NT2/D1 (cell line): ENCODE measurements around the gene MYO5B.

Experiments used
- DNase-seq: peaks from one replicate; pipeline ENCODE4 v3.0.0-alpha.2; 2011; ENCODE audit warnings: low read depth, low spot score
- H3K27me3 ChIP-seq: 2 replicates; pipeline ENCODE4 v1.6.0; 2011; ENCODE audit warnings: mild to moderate bottlenecking; ENCODE audit not compliant: insufficient read length, insufficient read depth
- H3K36me3 ChIP-seq: 2 replicates; pipeline ENCODE4 v1.6.1; 2011; ENCODE audit warnings: mild to moderate bottlenecking, low read length, mixed read lengths; ENCODE audit not compliant: insufficient read depth, insufficient read length
- H3K4me1 ChIP-seq: 2 replicates; pipeline ENCODE4 v1.5.1; 2011; ENCODE audit not compliant: insufficient read depth, insufficient read length
- H3K4me3 ChIP-seq: 2 replicates; pipeline ENCODE4 v1.5.1; 2011; ENCODE audit warnings: low read depth; ENCODE audit not compliant: insufficient read length
- H3K9ac ChIP-seq: 2 replicates; pipeline ENCODE4 v1.6.0; 2011; ENCODE audit warnings: low read depth; ENCODE audit not compliant: insufficient read length
- H3K9me3 ChIP-seq: 2 replicates; pipeline ENCODE4 v1.5.1; 2011; ENCODE audit warnings: mild to moderate bottlenecking, low read length; ENCODE audit not compliant: insufficient read depth
- SUZ12 ChIP-seq: IDR thresholded peaks from 2 replicates; pipeline ENCODE4 v1.6.1; 2011; ENCODE audit not compliant: insufficient read length, insufficient read depth; ENCODE audit errors: extremely low read depth
- YY1 ChIP-seq: IDR thresholded peaks from 2 replicates; pipeline ENCODE4 v1.6.1; 2011; ENCODE audit not compliant: insufficient read length, insufficient read depth
- ZNF274 ChIP-seq: IDR thresholded peaks from 2 replicates; pipeline ENCODE4 v1.6.1; 2011; ENCODE audit warnings: mild to moderate bottlenecking, low read depth, low read length

The MYO5B gene

DNA sequence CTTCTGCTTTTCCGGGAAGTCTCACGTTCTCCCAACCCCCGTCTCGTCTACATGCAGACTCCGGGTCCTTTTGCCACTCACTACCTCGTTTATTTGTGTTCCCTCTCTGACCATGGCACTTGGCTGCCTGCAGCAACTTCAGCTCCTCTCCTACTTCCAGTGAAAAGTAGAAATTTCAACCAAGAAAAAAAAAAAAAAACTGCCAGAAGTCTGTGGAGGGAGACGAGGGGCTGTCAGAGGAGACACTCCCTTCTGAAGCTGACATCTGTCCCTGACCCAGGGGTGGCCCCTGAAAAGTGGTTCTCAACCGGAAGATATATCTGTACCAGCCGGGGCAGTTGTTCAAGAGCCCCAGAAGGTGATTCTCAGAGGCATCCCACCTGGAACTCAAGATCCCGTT is 742 bp upstream of the MYO5B start:
- peaks cover 66% of the 10 kb centered on the region for H3K27me3 ChIP-seq
- TF ChIP-seq YY1 (no peak), ZNF274 (no peak), SUZ12 (no peak)
- no peak overlapping the region for H3K9ac ChIP-seq
- no peaks in the 10 kb centered on the region for H3K36me3 ChIP-seq
- H3K9me3 ChIP-seq = no peaks in the 10 kb centered on the region
- peaks cover 4% of the 10 kb centered on the region for H3K4me1 ChIP-seq
- DNase-seq = no peak
- H3K4me3 ChIP-seq = no peak overlapping the region

DNA sequence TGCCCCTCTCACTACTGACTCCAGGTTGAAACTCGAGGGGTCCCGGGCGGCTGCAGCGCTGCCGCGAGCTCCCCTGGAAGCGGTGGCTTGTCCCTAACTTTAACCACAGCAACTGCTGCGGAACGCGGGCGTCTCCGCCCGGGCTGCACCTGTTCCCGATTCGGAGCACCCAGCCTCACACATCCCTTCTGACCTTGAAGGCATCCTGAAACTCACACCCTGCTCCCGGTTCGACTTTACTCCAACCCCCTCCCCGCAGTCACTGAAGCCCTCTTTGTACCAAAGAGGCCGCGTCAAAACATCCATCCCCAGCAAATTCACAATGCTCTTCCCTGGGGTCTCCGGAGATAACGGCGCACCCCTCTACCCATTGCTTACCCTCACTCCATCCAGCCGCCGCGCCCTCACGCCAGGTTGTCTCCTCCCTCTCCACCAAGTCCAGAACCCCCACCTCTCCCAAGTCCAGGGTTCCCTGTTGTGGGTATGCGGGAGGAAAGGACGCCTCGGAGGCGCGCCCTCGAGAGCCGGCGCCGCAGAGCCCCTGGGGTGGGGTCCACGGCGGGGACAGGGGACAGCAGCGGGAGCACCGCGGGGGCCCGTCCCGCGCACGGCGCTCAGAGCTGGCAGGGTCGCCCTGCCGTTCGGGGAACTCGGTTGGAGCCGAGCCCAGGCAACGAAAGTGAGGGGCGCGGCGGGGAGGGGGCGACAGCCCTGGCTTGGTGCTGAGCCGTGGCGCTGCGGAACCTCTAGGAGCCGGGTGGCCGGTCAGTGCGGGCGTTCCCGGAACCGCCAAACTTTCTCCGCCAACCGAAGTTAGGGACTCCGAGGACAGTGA is 934 bp downstream of the MYO5B start:
- Histone ChIP-seq H3K36me3 (no peaks in the 10 kb centered on the region), H3K4me1 (peaks cover 4% of the 10 kb centered on the region), H3K9me3 (no peaks in the 10 kb centered on the region), H3K27me3 (peaks cover 66% of the 10 kb centered on the region), H3K9ac (peak overlapping the region; percentile 81), H3K4me3 (peak overlapping the region; percentile 58)
- DNase-seq = no peak
- TF ChIP-seq YY1 (no peak), SUZ12 (peak; percentile 21), ZNF274 (no peak)

DNA sequence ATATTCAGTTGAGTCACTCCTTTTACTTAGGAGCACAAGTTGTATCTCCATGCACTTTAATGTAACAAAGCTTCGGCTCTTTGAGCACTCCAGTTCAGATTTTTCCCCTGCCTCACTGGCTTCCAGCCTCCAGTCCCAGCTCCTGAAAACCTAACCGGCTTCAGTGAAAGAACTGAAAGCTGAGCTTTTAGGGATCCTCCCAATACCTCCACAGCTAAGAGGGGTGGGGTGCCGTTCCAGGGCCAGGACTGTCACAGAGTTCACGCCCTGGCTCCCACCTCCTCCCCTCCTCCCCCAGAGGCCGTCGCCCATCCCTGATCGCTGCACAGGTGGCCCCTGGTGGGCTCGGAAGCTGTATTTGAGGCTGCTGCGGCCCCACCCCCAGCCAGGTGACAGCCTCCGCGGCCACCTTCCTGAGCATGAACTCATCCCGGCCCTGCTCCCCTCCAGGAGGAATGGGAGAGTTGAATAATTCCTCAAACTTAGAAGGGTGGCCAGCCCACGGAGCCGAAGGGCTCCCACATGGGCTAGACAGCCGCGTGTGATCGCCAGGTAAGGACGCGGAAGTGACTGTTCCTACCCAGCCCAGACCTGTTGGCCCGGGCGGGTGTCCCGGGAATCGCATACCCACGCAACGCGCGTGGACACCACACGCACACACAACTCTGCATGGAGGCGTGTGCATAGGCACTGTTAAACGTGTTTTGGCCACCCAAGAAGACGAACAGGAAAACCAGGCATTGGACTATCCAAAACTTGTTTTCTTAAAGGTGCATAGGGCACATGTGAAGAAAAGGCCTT is 1.8 kb downstream of the MYO5B start:
- H3K9ac ChIP-seq = no peak overlapping the region
- peaks cover 4% of the 10 kb centered on the region for H3K4me1 ChIP-seq
- DNase-seq = no peak
- peaks cover 66% of the 10 kb centered on the region for H3K27me3 ChIP-seq
- no peaks in the 10 kb centered on the region for H3K36me3 ChIP-seq
- H3K4me3 ChIP-seq = no peak overlapping the region
- H3K9me3 ChIP-seq = no peaks in the 10 kb centered on the region
- TF ChIP-seq SUZ12 (no peak), YY1 (no peak), ZNF274 (no peak)

DNA sequence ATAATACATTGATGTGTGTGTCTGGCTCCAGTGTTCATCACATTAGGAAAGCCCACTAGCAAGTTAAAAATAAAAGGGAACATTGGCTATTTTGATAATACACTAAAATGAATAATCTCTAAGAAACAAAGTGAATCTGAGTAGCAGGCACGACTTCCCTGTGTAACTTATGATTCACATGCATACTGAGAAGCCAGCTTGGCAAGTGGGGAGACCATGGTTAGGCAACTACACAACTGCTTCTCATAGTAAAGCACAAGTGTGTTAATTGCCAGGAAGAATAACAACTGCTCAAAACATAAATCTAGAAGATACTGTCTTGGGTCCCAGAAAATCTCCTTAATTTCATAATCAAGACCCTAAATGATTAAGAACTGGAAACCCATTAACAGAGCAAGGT is 4.0 kb downstream of the MYO5B start:
- H3K4me1 ChIP-seq = peaks cover 4% of the 10 kb centered on the region
- H3K27me3 ChIP-seq = peaks cover 49% of the 10 kb centered on the region
- H3K4me3 ChIP-seq = no peak overlapping the region
- TF ChIP-seq SUZ12 (no peak), ZNF274 (no peak), YY1 (no peak)
- H3K9me3 ChIP-seq = no peaks in the 10 kb centered on the region
- H3K9ac ChIP-seq = no peak overlapping the region
- no peak for DNase-seq
- no peaks in the 10 kb centered on the region for H3K36me3 ChIP-seq

DNA sequence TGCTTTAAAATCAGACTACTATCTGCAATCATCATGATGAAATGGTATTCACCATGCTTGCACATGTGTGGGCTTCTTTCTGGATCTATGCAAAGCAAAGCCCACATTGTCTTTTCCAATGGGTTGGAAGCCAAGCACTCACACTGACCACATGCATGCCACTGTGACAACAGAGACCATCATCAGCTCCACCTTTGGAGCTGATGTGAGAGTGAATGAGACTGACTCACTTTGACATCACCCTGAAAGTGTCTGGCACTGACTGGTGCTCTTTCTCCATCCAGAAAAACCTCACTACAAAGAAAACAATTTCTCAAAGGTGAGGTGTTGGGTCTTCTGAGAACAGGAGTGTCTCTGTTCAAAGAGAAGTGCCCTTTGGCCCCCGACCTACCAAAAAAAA is 4.7 kb downstream of the MYO5B start:
- H3K9ac ChIP-seq = no peak overlapping the region
- H3K9me3 ChIP-seq = no peaks in the 10 kb centered on the region
- H3K36me3 ChIP-seq = no peaks in the 10 kb centered on the region
- peaks cover 4% of the 10 kb centered on the region for H3K4me1 ChIP-seq
- H3K4me3 ChIP-seq = no peak overlapping the region
- TF ChIP-seq YY1 (no peak), SUZ12 (no peak), ZNF274 (no peak)
- DNase-seq = no peak
- H3K27me3 ChIP-seq = peaks cover 42% of the 10 kb centered on the region

DNA sequence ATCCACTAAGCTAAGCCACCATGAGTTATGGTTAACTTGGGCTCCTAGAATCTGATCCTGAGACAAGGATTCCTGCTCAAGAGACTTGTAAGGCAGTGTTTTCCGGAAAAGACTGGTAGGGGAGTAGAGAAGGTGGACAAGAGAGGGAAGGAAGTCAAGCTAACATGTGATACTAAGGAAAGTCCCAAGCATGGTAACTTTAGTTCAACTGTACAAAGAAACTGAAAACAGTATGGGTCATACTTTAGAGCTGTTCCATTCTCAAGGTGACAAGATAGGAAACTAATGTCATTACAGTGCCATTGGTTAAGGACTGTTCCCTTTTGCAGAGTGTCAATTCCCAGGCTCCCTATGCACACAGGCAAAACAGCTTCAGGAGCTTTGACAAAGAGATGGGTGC is 5.8 kb downstream of the MYO5B start:
- Histone ChIP-seq H3K9me3 (no peaks in the 10 kb centered on the region), H3K4me3 (no peak overlapping the region), H3K36me3 (no peaks in the 10 kb centered on the region), H3K27me3 (peaks cover 33% of the 10 kb centered on the region), H3K4me1 (peaks cover 4% of the 10 kb centered on the region), H3K9ac (no peak overlapping the region)
- no peak for TF ChIP-seq ZNF274
- TF ChIP-seq SUZ12 = no peak
- no peak for TF ChIP-seq YY1
- DNase-seq = no peak

DNA sequence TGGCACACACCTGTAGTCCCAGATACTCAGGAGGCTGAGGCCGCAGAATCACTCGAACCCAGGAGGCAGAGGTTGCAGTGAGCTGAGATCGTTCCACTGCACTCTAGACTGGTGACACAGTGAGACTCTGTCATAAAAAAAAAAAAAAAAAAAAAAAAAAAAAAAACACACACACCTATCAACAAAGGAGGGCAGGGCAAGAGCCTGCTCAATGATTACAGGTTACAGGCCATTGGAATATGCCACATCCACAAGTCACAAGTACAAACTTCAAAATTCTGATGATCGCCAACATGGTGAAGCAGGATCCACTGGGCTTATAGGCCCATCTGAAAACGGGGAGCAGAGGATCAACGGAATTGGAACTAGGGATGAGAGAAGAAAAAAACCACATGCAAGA is 6.3 kb downstream of the MYO5B start:
- Histone ChIP-seq H3K27me3 (peaks cover 28% of the 10 kb centered on the region), H3K4me3 (no peak overlapping the region), H3K9ac (no peak overlapping the region), H3K36me3 (no peaks in the 10 kb centered on the region), H3K4me1 (peaks cover 3% of the 10 kb centered on the region), H3K9me3 (no peaks in the 10 kb centered on the region)
- TF ChIP-seq SUZ12 = no peak
- TF ChIP-seq YY1 = no peak
- TF ChIP-seq ZNF274 = no peak
- no peak for DNase-seq
